ENCODE measurements around the gene CADPS. TPM values are rescaled to one million over a fixed set of nuclear protein-coding genes. Genes with fewer than 3 reads are reported as not detected.

CADPS gene
- total and polyA plus RNA-seq, 2 experiments from 2014 or later: 2.8 to 8.1 TPM

- H3K4me3 ChIP-seq: no peak overlapping the region
- H3K4me1 ChIP-seq (ENCODE audit: insufficient read depth): no peaks in the 10 kb centered on the region
- no peaks in the 10 kb centered on the region for H3K9me2 ChIP-seq (replicated peaks; ENCODE audit: insufficient read depth)
- TF ChIP-seq EZH2 (IDR thresholded peaks at IDR 0.05; ENCODE audit: borderline replicate concordance): no peak
- no peak for TF ChIP-seq EZH2phosphoT487 (IDR thresholded peaks at IDR 0.05; ENCODE audit: low read depth, severe bottlenecking, unreplicated experiment)
- TF ChIP-seq CTCF (IDR thresholded peaks at IDR 0.05; ENCODE audit: poor library complexity): no peak
- 59% methylated on average over 2 of the region's 2 CpGs for WGBS (ENCODE audit: low lambda C conversion rate, missing lambda C conversion rate)
- peaks cover 10% of the 10 kb centered on the region for H3K27me3 ChIP-seq
- H3K9me3 ChIP-seq (ENCODE audit: low read depth): no peaks in the 10 kb centered on the region
- H3K4me2 ChIP-seq: no peak overlapping the region
- H3K27ac ChIP-seq: no peak overlapping the region
- H2AFZ ChIP-seq: no peak overlapping the region
- no peaks in the 10 kb centered on the region for H3K36me3 ChIP-seq (replicated peaks; ENCODE audit: insufficient read depth, low read depth)
- H3K79me2 ChIP-seq: no peaks in the 10 kb centered on the region
- no peaks in the 10 kb centered on the region for H4K20me1 ChIP-seq (ENCODE audit: insufficient read depth, poor library complexity, severe bottlenecking)
- no peak for DNase-seq (ENCODE audit: low spot score)
Observed at GRCh38 chr3:62631488-62631887, 243.7 kb downstream of the CADPS start.

DNA sequence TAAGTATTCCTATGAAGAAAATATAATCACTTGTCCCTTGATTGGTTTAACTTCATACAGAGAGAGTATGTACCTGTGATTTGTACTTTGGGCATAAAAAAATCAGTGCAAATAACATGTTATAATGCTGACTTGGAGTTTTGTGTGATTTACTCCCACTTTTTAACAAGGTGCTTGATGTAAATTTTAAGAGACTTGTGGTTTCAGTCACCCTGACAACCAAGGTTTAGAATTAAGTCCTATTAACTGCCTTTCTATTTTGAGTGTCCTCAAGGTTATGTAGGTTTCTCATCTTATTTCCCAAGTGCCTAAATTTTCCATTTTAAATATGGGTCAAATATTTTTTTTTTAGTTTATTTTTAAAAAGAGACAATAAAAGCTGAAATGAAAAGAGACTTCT lies 244.6 kb downstream of the CADPS start:
- no peak overlapping the region for H2AFZ ChIP-seq
- no peaks in the 10 kb centered on the region for H3K79me2 ChIP-seq
- peaks cover 13% of the 10 kb centered on the region for H3K27me3 ChIP-seq
- no peaks in the 10 kb centered on the region for H3K4me1 ChIP-seq (ENCODE audit: insufficient read depth)
- no peaks in the 10 kb centered on the region for H3K36me3 ChIP-seq (replicated peaks; ENCODE audit: insufficient read depth, low read depth)
- no peak overlapping the region for H3K4me2 ChIP-seq
- no peak overlapping the region for H3K27ac ChIP-seq
- TF ChIP-seq EZH2 (IDR thresholded peaks at IDR 0.05; ENCODE audit: borderline replicate concordance) (no peak), CTCF (IDR thresholded peaks at IDR 0.05; ENCODE audit: poor library complexity) (no peak), EZH2phosphoT487 (IDR thresholded peaks at IDR 0.05; ENCODE audit: low read depth, severe bottlenecking, unreplicated experiment) (no peak)
- H3K4me3 ChIP-seq: no peak overlapping the region
- no peaks in the 10 kb centered on the region for H3K9me2 ChIP-seq (replicated peaks; ENCODE audit: insufficient read depth)
- H3K9me3 ChIP-seq (ENCODE audit: low read depth): no peaks in the 10 kb centered on the region
- DNase-seq (ENCODE audit: low spot score): no peak
- H4K20me1 ChIP-seq (ENCODE audit: insufficient read depth, poor library complexity, severe bottlenecking): no peaks in the 10 kb centered on the region

DNA sequence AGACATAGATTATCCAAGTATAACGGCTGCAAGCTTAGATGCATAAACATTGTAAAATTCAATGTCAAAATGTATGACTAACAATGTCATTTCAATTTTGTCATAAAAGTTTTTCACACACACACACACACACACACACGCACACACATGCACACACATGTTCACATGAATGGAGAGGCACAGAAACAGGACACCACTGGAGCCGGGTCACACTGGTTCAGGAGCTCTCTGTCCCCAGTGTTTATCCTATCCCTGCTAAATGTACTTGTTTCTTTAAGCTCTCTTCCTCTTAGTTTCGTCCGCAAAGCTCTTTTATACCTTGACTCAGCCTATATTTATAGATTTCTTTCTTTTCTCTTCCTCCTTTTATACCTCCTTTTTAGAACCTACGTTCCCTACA lies 249.9 kb downstream of the CADPS start:
- Histone ChIP-seq H3K36me3 (replicated peaks; ENCODE audit: insufficient read depth, low read depth) (no peaks in the 10 kb centered on the region), H3K4me2 (no peak overlapping the region), H3K4me3 (no peak overlapping the region), H2AFZ (no peak overlapping the region), H3K9me3 (ENCODE audit: low read depth) (no peaks in the 10 kb centered on the region), H3K79me2 (no peaks in the 10 kb centered on the region), H3K9me2 (replicated peaks; ENCODE audit: insufficient read depth) (no peaks in the 10 kb centered on the region), H3K27me3 (peaks cover 8% of the 10 kb centered on the region), H3K4me1 (ENCODE audit: insufficient read depth) (no peaks in the 10 kb centered on the region), H4K20me1 (ENCODE audit: insufficient read depth, poor library complexity, severe bottlenecking) (no peaks in the 10 kb centered on the region), H3K27ac (no peak overlapping the region)
- WGBS (ENCODE audit: low lambda C conversion rate, missing lambda C conversion rate): 30% methylated on average over 6 of the region's 6 CpGs
- TF ChIP-seq EZH2 (IDR thresholded peaks at IDR 0.05; ENCODE audit: borderline replicate concordance) (no peak), EZH2phosphoT487 (IDR thresholded peaks at IDR 0.05; ENCODE audit: low read depth, severe bottlenecking, unreplicated experiment) (no peak), CTCF (IDR thresholded peaks at IDR 0.05; ENCODE audit: poor library complexity) (no peak)
- DNase-seq (ENCODE audit: low spot score): no peak

DNA sequence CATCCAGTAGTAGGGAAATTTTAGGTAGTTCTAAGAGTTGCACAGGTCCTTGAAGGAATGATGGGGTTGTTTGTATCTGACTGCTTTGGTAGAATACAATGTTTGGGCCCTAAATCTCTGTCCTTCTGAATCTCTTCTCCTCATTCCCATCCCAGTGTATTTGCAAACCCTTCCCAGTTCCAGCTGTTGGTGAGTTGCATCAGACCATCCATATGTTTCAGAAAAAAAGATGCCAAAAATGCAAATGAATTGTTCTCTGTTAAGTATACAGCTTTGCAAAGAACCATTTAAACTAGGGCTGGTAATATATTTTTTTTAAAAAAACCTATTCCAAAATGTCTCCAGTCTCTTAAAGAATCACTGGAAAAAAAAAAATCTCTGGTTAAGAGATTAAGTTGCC lies 251.0 kb downstream of the CADPS start:
- Histone ChIP-seq H3K79me2 (no peaks in the 10 kb centered on the region), H3K9me2 (replicated peaks; ENCODE audit: insufficient read depth) (no peaks in the 10 kb centered on the region), H3K4me3 (no peak overlapping the region), H3K36me3 (replicated peaks; ENCODE audit: insufficient read depth, low read depth) (no peaks in the 10 kb centered on the region), H3K9me3 (ENCODE audit: low read depth) (no peaks in the 10 kb centered on the region), H4K20me1 (ENCODE audit: insufficient read depth, poor library complexity, severe bottlenecking) (no peaks in the 10 kb centered on the region), H3K27ac (no peak overlapping the region), H3K27me3 (peaks cover 8% of the 10 kb centered on the region), H2AFZ (no peak overlapping the region), H3K4me1 (ENCODE audit: insufficient read depth) (no peaks in the 10 kb centered on the region), H3K4me2 (no peak overlapping the region)
- no peak for TF ChIP-seq EZH2phosphoT487 (IDR thresholded peaks at IDR 0.05; ENCODE audit: low read depth, severe bottlenecking, unreplicated experiment)
- no peak for TF ChIP-seq EZH2 (IDR thresholded peaks at IDR 0.05; ENCODE audit: borderline replicate concordance)
- TF ChIP-seq CTCF (IDR thresholded peaks at IDR 0.05; ENCODE audit: poor library complexity): no peak
- DNase-seq (ENCODE audit: low spot score): no peak

All from hepatocyte (in vitro differentiated cells).